K562 (cell line): ENCODE measurements around the gene SLC38A1. TPM values are rescaled to one million over a fixed set of nuclear protein-coding genes. Genes with fewer than 3 reads are reported as not detected.

ENCODE experiments used
- polyA plus RNA-seq, 8 experiments: library from polyadenylated mRNA; depleted of rRNA in 4 of 8; stranded (reverse) in 5 of 8; unstranded in 3 of 8; fragments of >200 nt; fragmentation: Nextera tagmentation in 2 of 8; fragmentation: Illumina TruSeq in 1 of 8; extraction: Ambion mirVana in 2 of 8; extraction: Trizol in 1 of 8; gene quantifications; 2 replicates each; pipeline versions ENCODE4 v1.2.1 to v1.2.3, GENCODE V29; 2011 to 2014; ENCODE audit warnings: inconsistent platforms in 1 of 8, missing spikeins in 1 of 8
- total RNA-seq, 7 experiments: library from RNA; depleted of rRNA in 6 of 7; stranded (reverse); fragments of >200 nt in 6 of 7; fragmentation: Illumina TruSeq in 2 of 7; extraction: Trizol in 2 of 7; gene quantifications; 2 replicates each; pipeline versions ENCODE4 v1.2.1 to v1.2.3, GENCODE V29; 2011 to 2021; ENCODE audit warnings: low replicate concordance in 1 of 7
- TF ChIP-seq, protein P1 (sequence below), 2 experiments: fragments of 450-650 bp in 1 of 2; sonication (generic) in 1 of 2; formaldehyde crosslinking in 1 of 2; IDR thresholded peaks; 2 replicates each; pipeline versions ENCODE4 v1.7.1 to v1.9.0; 2016 to 2022; ENCODE audit warnings: inconsistent platforms in 1 of 2, mild to moderate bottlenecking in 1 of 2, missing genetic modification reagents in 1 of 2

Gene SLC38A1
- total and polyA plus RNA-seq, 9 of the 15 experiments (the other 6 are each of a cell fraction or from before 2014, with no cell fraction given) = 51.9 to 112 (median 75.0) TPM

DNA sequence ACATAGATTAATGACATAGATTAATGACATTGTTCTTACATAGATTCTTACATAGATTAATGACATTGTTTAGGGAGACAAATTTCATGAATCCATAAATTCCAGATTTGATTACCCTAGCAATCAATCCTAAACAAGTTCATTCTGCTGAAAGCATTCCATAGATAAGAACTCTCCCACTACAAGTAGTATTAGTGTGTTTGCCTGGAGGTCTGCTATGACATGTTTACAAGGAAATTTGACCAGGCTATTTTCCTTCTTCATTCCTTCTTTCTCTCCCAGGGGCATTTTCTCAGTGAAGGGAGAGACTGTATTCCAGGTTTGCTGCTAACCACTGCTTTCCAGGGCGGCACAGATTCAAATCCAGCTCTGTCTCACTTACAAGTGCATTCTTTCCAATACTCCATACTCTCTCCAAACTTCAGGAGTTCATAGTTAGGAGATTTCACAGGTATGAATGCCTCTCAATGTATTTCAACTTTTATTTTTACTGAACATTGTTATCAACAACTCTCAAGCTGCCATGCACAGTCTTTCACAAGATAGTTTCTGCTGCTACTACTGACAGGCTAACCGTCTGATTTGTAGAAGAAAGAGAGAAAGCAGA is 134.5 kb downstream of the SLC38A1 start (continued):
- TF ChIP-seq, protein P1, sequence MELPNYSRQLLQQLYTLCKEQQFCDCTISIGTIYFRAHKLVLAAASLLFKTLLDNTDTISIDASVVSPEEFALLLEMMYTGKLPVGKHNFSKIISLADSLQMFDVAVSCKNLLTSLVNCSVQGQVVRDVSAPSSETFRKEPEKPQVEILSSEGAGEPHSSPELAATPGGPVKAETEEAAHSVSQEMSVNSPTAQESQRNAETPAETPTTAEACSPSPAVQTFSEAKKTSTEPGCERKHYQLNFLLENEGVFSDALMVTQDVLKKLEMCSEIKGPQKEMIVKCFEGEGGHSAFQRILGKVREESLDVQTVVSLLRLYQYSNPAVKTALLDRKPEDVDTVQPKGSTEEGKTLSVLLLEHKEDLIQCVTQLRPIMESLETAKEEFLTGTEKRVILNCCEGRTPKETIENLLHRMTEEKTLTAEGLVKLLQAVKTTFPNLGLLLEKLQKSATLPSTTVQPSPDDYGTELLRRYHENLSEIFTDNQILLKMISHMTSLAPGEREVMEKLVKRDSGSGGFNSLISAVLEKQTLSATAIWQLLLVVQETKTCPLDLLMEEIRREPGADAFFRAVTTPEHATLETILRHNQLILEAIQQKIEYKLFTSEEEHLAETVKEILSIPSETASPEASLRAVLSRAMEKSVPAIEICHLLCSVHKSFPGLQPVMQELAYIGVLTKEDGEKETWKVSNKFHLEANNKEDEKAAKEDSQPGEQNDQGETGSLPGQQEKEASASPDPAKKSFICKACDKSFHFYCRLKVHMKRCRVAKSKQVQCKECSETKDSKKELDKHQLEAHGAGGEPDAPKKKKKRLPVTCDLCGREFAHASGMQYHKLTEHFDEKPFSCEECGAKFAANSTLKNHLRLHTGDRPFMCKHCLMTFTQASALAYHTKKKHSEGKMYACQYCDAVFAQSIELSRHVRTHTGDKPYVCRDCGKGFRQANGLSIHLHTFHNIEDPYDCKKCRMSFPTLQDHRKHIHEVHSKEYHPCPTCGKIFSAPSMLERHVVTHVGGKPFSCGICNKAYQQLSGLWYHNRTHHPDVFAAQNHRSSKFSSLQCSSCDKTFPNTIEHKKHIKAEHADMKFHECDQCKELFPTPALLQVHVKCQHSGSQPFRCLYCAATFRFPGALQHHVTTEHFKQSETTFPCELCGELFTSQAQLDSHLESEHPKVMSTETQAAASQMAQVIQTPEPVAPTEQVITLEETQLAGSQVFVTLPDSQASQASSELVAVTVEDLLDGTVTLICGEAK (IDR thresholded peaks at IDR 0.05) = no peak
- TF ChIP-seq, protein P1 (CRISPR knock-in tag; IDR thresholded peaks at IDR 0.05) = no peak
- TF ChIP-seq, all 486 proteins: peak for 0
